ENCODE data around the gene PHC2.

PHC2 gene

DNA sequence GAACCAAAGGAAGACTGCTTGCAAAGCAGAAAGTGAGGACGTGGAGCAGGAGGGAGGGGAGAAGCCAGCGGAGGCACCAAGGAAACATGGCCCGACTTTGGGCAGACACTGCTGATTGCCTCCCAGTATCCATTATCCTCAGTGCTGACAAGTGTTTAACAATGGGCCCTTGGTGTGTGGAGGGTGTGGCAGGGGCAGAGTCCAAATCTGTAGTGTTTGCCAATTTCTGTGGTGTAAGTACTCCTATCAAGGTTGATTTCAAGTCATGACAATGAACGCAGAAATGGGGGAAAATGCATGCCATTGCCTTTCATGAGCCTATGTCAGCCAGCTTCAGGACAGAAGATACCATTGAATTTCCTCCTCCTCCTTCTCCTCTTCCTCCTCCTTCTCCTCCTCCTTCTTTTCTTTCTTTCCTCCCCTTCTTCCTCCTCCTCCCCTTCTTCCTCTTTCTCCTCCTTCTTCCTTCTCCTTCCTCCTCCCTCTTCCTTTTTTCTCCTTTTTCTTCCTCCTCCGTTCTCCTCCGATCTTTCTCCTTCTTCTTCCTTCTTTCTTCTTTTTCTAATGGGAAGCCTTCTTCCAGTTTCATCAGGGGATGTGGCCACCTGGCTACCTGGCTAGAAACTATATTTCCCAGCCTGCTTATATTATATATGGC, 10.3 kb upstream of the PHC2 start:
- no peak overlapping the region for H3K4me3 ChIP-seq (replicated peaks in 1 of 2; ENCODE audit: low read depth in 2 of 2, low read length in 2 of 2)
- DNase-seq (ENCODE audit: low read depth in 2 of 2): no peak
- TF ChIP-seq, protein P1, sequence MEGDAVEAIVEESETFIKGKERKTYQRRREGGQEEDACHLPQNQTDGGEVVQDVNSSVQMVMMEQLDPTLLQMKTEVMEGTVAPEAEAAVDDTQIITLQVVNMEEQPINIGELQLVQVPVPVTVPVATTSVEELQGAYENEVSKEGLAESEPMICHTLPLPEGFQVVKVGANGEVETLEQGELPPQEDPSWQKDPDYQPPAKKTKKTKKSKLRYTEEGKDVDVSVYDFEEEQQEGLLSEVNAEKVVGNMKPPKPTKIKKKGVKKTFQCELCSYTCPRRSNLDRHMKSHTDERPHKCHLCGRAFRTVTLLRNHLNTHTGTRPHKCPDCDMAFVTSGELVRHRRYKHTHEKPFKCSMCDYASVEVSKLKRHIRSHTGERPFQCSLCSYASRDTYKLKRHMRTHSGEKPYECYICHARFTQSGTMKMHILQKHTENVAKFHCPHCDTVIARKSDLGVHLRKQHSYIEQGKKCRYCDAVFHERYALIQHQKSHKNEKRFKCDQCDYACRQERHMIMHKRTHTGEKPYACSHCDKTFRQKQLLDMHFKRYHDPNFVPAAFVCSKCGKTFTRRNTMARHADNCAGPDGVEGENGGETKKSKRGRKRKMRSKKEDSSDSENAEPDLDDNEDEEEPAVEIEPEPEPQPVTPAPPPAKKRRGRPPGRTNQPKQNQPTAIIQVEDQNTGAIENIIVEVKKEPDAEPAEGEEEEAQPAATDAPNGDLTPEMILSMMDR (IDR thresholded peaks at IDR 0.05; ENCODE audit: low read depth, low read length): no peak

DNA sequence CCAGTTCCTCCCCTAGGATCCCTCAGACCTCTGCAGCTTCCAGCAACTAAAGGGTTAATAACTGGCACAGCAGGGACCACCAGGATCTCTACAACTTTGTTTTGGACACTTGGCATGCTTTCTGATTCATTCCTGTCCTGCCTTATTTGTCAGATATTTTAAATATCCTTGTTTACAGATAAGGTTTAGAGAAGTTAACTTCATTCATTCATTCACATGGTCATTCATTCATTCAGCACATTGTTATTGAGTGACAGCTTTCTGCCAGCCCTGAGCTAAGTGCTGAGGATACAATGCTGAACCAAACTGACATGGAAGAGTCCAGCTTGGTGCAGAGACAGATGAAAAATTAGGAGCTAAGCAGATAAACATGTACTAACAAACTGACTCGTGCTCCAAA, 8.8 kb upstream of the PHC2 start:
- H3K4me3 ChIP-seq (replicated peaks in 1 of 2; ENCODE audit: low read depth in 2 of 2, low read length in 2 of 2): no peak overlapping the region
- TF ChIP-seq, protein P1 (IDR thresholded peaks at IDR 0.05; ENCODE audit: low read depth, low read length): no peak
- no peak for DNase-seq (ENCODE audit: low read depth in 2 of 2)

DNA sequence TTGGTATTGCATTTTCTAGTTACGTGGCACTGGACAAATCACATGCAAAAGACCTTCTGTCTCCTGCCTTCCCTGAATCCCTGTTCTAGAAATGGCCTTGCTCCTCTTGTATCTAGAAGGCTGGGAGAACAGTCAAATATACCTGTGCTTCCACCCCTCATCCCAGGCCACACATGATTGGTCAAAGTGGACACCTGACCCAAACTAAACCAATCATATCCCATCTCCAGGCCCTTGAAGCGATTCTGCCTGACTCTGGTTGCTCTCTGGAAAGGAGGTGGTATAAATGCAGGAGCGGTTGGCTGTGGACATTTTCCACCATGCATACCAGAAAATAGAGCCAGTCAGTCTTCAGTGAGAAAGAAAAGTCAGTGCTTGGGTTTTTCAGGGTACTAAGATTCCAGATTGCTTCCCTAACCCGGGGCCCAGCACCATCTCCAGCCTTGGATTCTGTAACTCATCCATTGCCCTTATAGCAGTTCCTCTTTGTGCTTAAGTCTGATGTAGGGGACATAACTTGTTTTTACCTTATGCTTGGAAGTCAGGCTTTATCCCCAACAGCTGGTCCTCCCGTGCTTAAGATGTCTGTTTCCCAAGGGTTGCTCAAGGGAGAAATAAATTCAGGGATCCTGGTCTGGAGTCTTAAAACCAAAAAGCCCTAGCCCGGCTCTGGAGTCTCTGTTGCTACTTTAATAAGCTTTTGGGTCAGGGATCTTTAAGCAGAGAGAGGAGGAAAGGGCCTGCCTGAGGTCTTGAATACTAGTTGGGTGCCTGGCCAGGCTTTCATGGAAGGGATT, 7.7 kb upstream of the PHC2 start:
- TF ChIP-seq, protein P1 (IDR thresholded peaks at IDR 0.05; ENCODE audit: low read depth, low read length): no peak
- no peak overlapping the region for H3K4me3 ChIP-seq (replicated peaks in 1 of 2; ENCODE audit: low read depth in 2 of 2, low read length in 2 of 2)
- DNase-seq (ENCODE audit: low read depth in 2 of 2): no peak

DNA sequence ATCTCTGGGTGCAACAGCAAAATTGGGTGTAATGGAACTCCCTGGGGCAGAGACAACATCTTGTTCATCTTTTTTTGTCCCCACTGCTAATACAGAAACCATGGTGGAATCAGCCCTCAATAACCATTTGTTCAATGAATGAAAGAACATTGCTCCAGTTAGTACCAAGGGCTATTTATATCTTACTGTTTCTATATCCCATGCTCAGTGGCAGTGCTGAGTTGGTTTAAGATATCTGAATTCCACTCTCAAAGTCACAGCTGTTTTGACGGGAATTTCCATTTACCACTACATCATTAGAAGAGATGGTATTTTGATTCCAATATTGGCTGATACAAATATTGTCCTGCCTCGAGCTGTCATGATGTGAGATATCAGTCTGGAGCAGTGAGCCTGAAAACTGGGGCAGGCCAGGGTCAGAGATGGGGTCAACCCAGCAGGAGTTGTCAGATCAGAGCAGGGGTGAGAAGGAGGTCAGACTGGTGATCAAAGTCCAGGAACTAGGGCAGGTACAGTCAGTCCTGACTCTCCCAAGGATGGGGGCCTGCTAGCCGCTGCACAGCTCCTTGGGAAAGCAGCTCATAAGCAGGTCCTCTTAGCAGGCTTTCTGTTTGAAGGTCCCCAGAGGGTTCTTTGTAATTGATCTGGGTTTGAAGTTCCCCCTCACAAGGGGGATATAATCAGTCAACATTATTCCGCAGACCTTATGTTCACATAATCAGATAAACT, 5.8 kb upstream of the PHC2 start:
- no peak for DNase-seq (ENCODE audit: low read depth in 2 of 2)
- H3K4me3 ChIP-seq (replicated peaks in 1 of 2; ENCODE audit: low read depth in 2 of 2, low read length in 2 of 2): no peak overlapping the region
- TF ChIP-seq, protein P1 (IDR thresholded peaks at IDR 0.05; ENCODE audit: low read depth, low read length): no peak

DNA sequence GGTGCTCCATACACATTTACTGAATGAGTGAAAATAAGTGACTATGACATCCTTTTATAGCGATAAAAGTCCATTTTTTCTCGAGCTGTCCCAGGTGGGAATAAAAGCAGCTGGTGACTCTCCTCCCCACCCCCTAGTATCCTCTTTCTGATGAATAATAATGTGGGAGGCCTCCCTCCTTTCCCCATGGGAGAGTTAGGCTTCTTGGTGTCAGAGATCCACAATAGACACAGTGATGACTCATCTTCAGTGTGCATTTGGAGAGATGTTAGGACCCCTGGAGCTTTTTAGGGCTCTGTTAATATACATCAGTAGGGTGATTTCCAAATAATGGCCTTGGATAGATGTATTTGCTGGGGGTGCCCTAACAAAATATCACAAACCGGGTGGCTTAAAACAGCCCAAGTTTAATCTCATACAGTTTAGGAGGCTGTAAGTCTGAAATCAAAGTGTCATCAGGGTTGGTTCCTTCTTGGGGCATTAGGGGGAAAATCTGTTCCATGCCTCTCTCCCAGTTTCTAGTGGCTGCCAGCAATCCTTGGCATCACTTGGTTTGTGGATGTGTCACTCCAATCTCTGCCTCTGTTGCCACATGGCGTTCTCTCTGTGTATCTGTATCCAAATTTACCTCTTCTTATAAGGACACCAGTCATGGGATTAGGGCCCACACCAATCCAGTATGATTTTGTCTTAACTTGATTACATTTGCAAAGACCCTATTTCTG, 4.4 kb upstream of the PHC2 start:
- peak; percentile 52 to 91 for DNase-seq (ENCODE audit: low read depth in 2 of 2)
- H3K4me3 ChIP-seq (replicated peaks in 1 of 2; ENCODE audit: low read depth in 2 of 2, low read length in 2 of 2): no peak overlapping the region
- TF ChIP-seq, protein P1 (IDR thresholded peaks at IDR 0.05; ENCODE audit: low read depth, low read length): no peak

DNA sequence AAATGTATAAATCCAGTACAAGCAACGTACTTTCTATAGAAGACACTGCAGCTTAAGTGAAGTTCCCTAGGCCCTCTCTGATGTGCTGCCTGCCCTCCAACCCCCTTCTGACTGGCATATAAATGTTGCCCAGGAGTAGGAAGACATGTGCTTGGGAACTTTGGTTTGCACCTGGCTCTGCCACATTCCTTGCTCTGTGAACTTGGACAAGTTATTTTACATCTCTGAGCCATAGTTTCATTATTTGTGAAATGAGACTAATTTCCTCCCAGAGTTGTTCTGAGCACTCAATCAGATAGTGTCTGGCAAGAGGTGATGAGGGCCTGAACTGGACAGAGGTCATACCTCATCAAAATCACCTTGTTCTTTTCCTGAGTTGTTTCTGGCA, 3.5 kb upstream of the PHC2 start:
- TF ChIP-seq, protein P1 (IDR thresholded peaks at IDR 0.05; ENCODE audit: low read depth, low read length): no peak
- DNase-seq (ENCODE audit: low read depth in 2 of 2): no peak
- no peak overlapping the region for H3K4me3 ChIP-seq (replicated peaks in 1 of 2; ENCODE audit: low read depth in 2 of 2, low read length in 2 of 2)
